HepG2 (cell line): ENCODE results near the gene SLC25A22. TPM values are rescaled to one million over a fixed set of nuclear protein-coding genes. Genes with fewer than 3 reads are reported as not detected.

Source experiments
- ELF3 ChIP-seq: IDR thresholded peaks from 2 replicates; pipeline ENCODE4 v1.6.1; 2016; ENCODE audit warnings: missing genetic modification reagents, missing compliant biosample characterization
- ERF ChIP-seq: IDR thresholded peaks from 2 replicates; pipeline ENCODE4 v1.6.1; 2018; ENCODE audit warnings: missing biosample characterization, missing genetic modification reagents
- HDAC1 ChIP-seq: sonication (generic); formaldehyde crosslinking; IDR thresholded peaks from 2 replicates; pipeline ENCODE4 v1.5.1; 2020; ENCODE audit warnings: mild to moderate bottlenecking, missing genetic modification reagents
- HES4 ChIP-seq: sonication (generic); formaldehyde crosslinking; IDR thresholded peaks from 2 replicates; pipeline ENCODE4 v1.9.0; 2021; ENCODE audit warnings: mild to moderate bottlenecking, missing genetic modification reagents, borderline replicate concordance
- HINFP ChIP-seq: sonication (generic); formaldehyde crosslinking; IDR thresholded peaks from 2 replicates; pipeline ENCODE4 v1.4.0; 2020; ENCODE audit warnings: low read depth, mild to moderate bottlenecking, missing genetic modification reagents
- HNF4A ChIP-seq: sonication (generic); formaldehyde crosslinking; IDR thresholded peaks from 2 replicates; pipeline ENCODE4 v1.4.0; 2020; ENCODE audit warnings: missing genetic modification reagents
- HOXA7 ChIP-seq: sonication (generic); formaldehyde crosslinking; IDR thresholded peaks from 2 replicates; pipeline ENCODE4 v1.8.1; 2022; ENCODE audit warnings: mild to moderate bottlenecking, missing genetic modification reagents, moderate library complexity
- MIXL1 ChIP-seq: IDR thresholded peaks from 2 replicates; pipeline ENCODE4 v1.6.1; 2016
- MYC ChIP-seq: sonication (generic); formaldehyde crosslinking; IDR thresholded peaks from 2 replicates; pipeline ENCODE4 v1.9.0; 2021; ENCODE audit warnings: missing genetic modification reagents, borderline replicate concordance
- SMAD3 ChIP-seq: sonication (generic); formaldehyde crosslinking; IDR thresholded peaks from 2 replicates; pipeline ENCODE4 v1.4.0; 2020; ENCODE audit warnings: missing genetic modification reagents
- TEAD2 ChIP-seq: sonication (generic); formaldehyde crosslinking; IDR thresholded peaks from 2 replicates; pipeline ENCODE4 v1.9.0; 2021; ENCODE audit warnings: missing genetic modification reagents
- TOE1 ChIP-seq: sonication (generic); formaldehyde crosslinking; IDR thresholded peaks from 2 replicates; pipeline ENCODE4 v1.4.0; 2020; ENCODE audit warnings: mild to moderate bottlenecking, missing genetic modification reagents
- ZBTB38 ChIP-seq: sonication (generic); formaldehyde crosslinking; IDR thresholded peaks from 2 replicates; pipeline ENCODE4 v1.5.1; 2020; ENCODE audit warnings: mild to moderate bottlenecking, missing genetic modification reagents
- ZFAT ChIP-seq: sonication (generic); formaldehyde crosslinking; conservative IDR thresholded peaks from 2 replicates; pipeline ENCODE4 v1.8.1; 2023; ENCODE audit warnings: missing genetic modification reagents, inconsistent platforms
- ZFP41 ChIP-seq: sonication (generic); formaldehyde crosslinking; IDR thresholded peaks from 2 replicates; pipeline ENCODE4 v1.4.0; 2020; ENCODE audit warnings: mild to moderate bottlenecking, missing genetic modification reagents, borderline replicate concordance
- ZNF460 ChIP-seq: sonication (generic); formaldehyde crosslinking; IDR thresholded peaks from 2 replicates; pipeline ENCODE4 v1.5.1; 2020; ENCODE audit warnings: missing genetic modification reagents, mild to moderate bottlenecking, borderline replicate concordance
- ZNF558 ChIP-seq: sonication (generic); formaldehyde crosslinking; IDR thresholded peaks from 2 replicates; pipeline ENCODE4 v1.9.0; 2022; ENCODE audit warnings: mild to moderate bottlenecking, missing genetic modification reagents, borderline replicate concordance
- ZNF644 ChIP-seq: IDR thresholded peaks from 2 replicates; pipeline ENCODE4 v1.6.1; 2016; ENCODE audit warnings: low read depth
- ZNF674 ChIP-seq: sonication (generic); formaldehyde crosslinking; IDR thresholded peaks from 2 replicates; pipeline ENCODE4 v1.5.0; 2020; ENCODE audit warnings: low read depth, mild to moderate bottlenecking, missing genetic modification reagents
- ZSCAN9 ChIP-seq: IDR thresholded peaks from 2 replicates; pipeline ENCODE4 v1.6.1; 2016; ENCODE audit warnings: borderline replicate concordance
- polyA plus RNA-seq, 8 experiments: library from polyadenylated mRNA; depleted of rRNA in 3 of 8; stranded (reverse) in 7 of 8; unstranded in 1 of 8; fragments of >200 nt; fragmentation: Illumina TruSeq in 4 of 8; extraction: Trizol in 4 of 8; gene quantifications; 2 replicates each; pipeline versions ENCODE4 v1.2.1 to v1.2.3, GENCODE V29; 2011 to 2016; ENCODE audit warnings: low read depth in 4 of 8, missing spikeins in 1 of 8, mixed read lengths in 1 of 8; ENCODE audit not compliant: insufficient read depth in 1 of 8
- total RNA-seq, 5 experiments: library from RNA; depleted of rRNA; stranded (reverse); fragments of >200 nt; fragmentation: Illumina TruSeq; extraction: Trizol; gene quantifications; 2 replicates each; pipeline ENCODE4 v1.2.3, GENCODE V29; 2016; ENCODE audit warnings: low read depth in 1 of 5
- TF ChIP-seq, protein P1 (sequence below): sonication (generic); formaldehyde crosslinking; IDR thresholded peaks from 2 replicates; pipeline ENCODE4 v1.4.0; 2020; ENCODE audit warnings: missing genetic modification reagents
- TF ChIP-seq, protein P2 (sequence below): sonication (generic); formaldehyde crosslinking; IDR thresholded peaks from 2 replicates; pipeline ENCODE4 v1.4.0; 2020; ENCODE audit warnings: mild to moderate bottlenecking, missing genetic modification reagents
- TF ChIP-seq, protein P3 (sequence below): sonication (generic); formaldehyde crosslinking; conservative IDR thresholded peaks from 2 replicates; pipeline ENCODE4 v1.4.0; 2020; ENCODE audit warnings: missing genetic modification reagents

The SLC25A22 gene
- total and polyA plus RNA-seq, 2 of the 13 experiments (the other 11 are each of a cell fraction or from before 2014, with no cell fraction given), result 12.4 to 19.2 TPM

DNA sequence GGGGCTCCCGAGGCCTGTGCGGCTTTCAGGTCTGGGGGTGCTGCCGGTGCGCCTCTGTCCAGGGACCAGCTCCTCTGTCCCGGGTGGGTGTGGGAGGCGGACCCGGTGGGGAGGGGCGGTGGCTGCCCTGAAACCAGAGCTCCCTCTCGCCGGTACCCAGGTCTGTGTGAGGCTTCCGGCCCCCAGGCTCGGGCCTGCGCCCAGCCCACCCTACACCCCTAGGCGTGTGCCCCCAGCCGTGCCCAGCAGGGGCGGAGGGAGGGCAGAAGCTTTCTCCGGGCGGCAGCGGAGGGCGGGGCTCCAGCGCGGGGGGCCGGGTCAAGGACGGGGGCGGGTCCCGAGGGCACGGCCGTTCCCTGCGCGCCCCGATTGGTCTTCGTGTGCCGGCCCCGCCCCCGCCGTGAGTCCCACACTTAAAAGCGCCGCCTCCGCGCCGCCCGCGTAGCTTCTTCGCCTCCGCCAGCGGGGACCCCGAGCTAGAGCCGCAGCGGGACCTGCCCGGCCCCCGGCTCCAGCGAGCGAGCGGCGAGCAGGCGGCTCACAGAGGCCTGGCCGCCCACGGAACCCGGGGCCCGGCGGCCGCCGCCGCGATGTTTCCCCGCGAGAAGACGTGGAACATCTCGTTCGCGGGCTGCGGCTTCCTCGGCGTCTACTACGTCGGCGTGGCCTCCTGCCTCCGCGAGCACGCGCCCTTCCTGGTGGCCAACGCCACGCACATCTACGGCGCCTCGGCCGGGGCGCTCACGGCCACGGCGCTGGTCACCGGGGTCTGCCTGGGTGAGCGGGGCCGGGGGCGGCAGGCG lies 21.2 kb upstream of the SLC25A22 start (continued):
- peak; percentile 19; the same call in 1 of the 2 replicates for TF ChIP-seq ELF3 (CRISPR knock-in tag)
- no peak for TF ChIP-seq TEAD2 (CRISPR knock-in tag)
- no peak for TF ChIP-seq ZSCAN9 (CRISPR knock-in tag)
- no peak for TF ChIP-seq MIXL1 (CRISPR knock-in tag)
- TF ChIP-seq TOE1 (CRISPR knock-in tag), result no peak
- TF ChIP-seq ZNF644 (CRISPR knock-in tag), result no peak
- no peak; the same call in none of the 2 replicates for TF ChIP-seq ERF (CRISPR knock-in tag)
- no peak for TF ChIP-seq ZFP41 (CRISPR knock-in tag)
- peak; percentile 49; the same call in 1 of the 2 replicates for TF ChIP-seq ZNF558 (CRISPR knock-in tag)
- no peak for TF ChIP-seq ZBTB38 (CRISPR knock-in tag)
- TF ChIP-seq, protein P1, sequence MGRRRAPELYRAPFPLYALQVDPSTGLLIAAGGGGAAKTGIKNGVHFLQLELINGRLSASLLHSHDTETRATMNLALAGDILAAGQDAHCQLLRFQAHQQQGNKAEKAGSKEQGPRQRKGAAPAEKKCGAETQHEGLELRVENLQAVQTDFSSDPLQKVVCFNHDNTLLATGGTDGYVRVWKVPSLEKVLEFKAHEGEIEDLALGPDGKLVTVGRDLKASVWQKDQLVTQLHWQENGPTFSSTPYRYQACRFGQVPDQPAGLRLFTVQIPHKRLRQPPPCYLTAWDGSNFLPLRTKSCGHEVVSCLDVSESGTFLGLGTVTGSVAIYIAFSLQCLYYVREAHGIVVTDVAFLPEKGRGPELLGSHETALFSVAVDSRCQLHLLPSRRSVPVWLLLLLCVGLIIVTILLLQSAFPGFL (CRISPR knock-in tag), result no peak
- TF ChIP-seq, protein P2, sequence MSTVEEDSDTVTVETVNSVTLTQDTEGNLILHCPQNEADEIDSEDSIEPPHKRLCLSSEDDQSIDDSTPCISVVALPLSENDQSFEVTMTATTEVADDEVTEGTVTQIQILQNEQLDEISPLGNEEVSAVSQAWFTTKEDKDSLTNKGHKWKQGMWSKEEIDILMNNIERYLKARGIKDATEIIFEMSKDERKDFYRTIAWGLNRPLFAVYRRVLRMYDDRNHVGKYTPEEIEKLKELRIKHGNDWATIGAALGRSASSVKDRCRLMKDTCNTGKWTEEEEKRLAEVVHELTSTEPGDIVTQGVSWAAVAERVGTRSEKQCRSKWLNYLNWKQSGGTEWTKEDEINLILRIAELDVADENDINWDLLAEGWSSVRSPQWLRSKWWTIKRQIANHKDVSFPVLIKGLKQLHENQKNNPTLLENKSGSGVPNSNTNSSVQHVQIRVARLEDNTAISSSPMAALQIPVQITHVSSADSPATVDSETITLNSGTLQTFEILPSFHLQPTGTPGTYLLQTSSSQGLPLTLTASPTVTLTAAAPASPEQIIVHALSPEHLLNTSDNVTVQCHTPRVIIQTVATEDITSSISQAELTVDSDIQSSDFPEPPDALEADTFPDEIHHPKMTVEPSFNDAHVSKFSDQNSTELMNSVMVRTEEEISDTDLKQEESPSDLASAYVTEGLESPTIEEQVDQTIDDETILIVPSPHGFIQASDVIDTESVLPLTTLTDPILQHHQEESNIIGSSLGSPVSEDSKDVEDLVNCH, result no peak
- TF ChIP-seq SMAD3 (CRISPR knock-in tag), result no peak
- TF ChIP-seq, protein P3, sequence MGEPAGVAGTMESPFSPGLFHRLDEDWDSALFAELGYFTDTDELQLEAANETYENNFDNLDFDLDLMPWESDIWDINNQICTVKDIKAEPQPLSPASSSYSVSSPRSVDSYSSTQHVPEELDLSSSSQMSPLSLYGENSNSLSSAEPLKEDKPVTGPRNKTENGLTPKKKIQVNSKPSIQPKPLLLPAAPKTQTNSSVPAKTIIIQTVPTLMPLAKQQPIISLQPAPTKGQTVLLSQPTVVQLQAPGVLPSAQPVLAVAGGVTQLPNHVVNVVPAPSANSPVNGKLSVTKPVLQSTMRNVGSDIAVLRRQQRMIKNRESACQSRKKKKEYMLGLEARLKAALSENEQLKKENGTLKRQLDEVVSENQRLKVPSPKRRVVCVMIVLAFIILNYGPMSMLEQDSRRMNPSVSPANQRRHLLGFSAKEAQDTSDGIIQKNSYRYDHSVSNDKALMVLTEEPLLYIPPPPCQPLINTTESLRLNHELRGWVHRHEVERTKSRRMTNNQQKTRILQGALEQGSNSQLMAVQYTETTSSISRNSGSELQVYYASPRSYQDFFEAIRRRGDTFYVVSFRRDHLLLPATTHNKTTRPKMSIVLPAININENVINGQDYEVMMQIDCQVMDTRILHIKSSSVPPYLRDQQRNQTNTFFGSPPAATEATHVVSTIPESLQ, result no peak
- TF ChIP-seq HINFP (CRISPR knock-in tag), result no peak; the same call in 1 of the 2 replicates
- TF ChIP-seq ZNF674 (CRISPR knock-in tag), result no peak
- TF ChIP-seq HNF4A (CRISPR knock-in tag), result no peak
- 0 out of 2 replicates have a peak, but pooled peaks have one; percentile 51 for TF ChIP-seq HES4 (CRISPR knock-in tag)
- TF ChIP-seq ZNF460 (CRISPR knock-in tag), result no peak
- no peak; the same call in none of the 2 replicates for TF ChIP-seq HDAC1 (CRISPR knock-in tag)
- no peak for TF ChIP-seq ZFAT (CRISPR knock-in tag)
- TF ChIP-seq MYC (CRISPR knock-in tag), result no peak; the same call in none of the 2 replicates
- TF ChIP-seq HOXA7 (CRISPR knock-in tag), result no peak
